Measurements from ENCODE around the gene BTBD19.
"Not testable (repeated sequence)": the region's sequence is repeated elsewhere in the genome, so short reads cannot be mapped to it uniquely, and the experiment has no call there.

BTBD19 gene

GRCh38 chr1:44828003-44828651 lies 19.8 kb downstream of the BTBD19 start:
- DNase-seq (ENCODE audit: low read depth in 2 of 2): no peak

GRCh38 chr1:44828841-44829440 lies 20.6 kb downstream of the BTBD19 start:
- no peak for DNase-seq (ENCODE audit: low read depth in 2 of 2)

GRCh38 chr1:44829506-44830384 lies 21.4 kb downstream of the BTBD19 start:
- no peak for DNase-seq (ENCODE audit: low read depth in 2 of 2)

- no peak for DNase-seq (ENCODE audit: low read depth in 2 of 2)
Measured at GRCh38 chr1:44830900-44831304, 22.6 kb downstream of the BTBD19 start.

GRCh38 chr1:44831516-44831915 lies 23.2 kb downstream of the BTBD19 start:
- no peak for DNase-seq (ENCODE audit: low read depth in 2 of 2)

- DNase-seq (ENCODE audit: low read depth in 2 of 2): no peak
Measured at GRCh38 chr1:44832056-44832705, 23.9 kb downstream of the BTBD19 start.

GRCh38 chr1:44834328-44834727 lies 26.0 kb downstream of the BTBD19 start:
- DNase-seq (ENCODE audit: low read depth in 2 of 2): no peak

- peak; percentile 65 to 85 for DNase-seq (ENCODE audit: low read depth in 2 of 2)
Measured at GRCh38 chr1:44835738-44836675, 27.7 kb downstream of the BTBD19 start.

- not testable (repeated sequence) for DNase-seq (ENCODE audit: low read depth in 2 of 2)
Measured at GRCh38 chr1:44838294-44838693, 30.0 kb downstream of the BTBD19 start.

- no peak for DNase-seq (ENCODE audit: low read depth in 2 of 2)
Measured at GRCh38 chr1:44839576-44839975, 31.3 kb downstream of the BTBD19 start.

- DNase-seq (ENCODE audit: low read depth in 2 of 2): no peak
Measured at GRCh38 chr1:44842486-44842861, 34.2 kb downstream of the BTBD19 start.

- no peak for DNase-seq (ENCODE audit: low read depth in 2 of 2)
Measured at GRCh38 chr1:44842862-44843655, 34.7 kb downstream of the BTBD19 start, which contains the start of gene PTCH2. PTCH2 (minus strand) TSS chr1:44843253; CDS start chr1:44842932, 321 bp downstream.

- no peak for DNase-seq (ENCODE audit: low read depth in 2 of 2)
Measured at GRCh38 chr1:44846985-44847384, 38.7 kb downstream of the BTBD19 start.

- DNase-seq (ENCODE audit: low read depth in 2 of 2): no peak
Measured at GRCh38 chr1:44847845-44848244, 39.5 kb downstream of the BTBD19 start.

GRCh38 chr1:44848456-44849181 lies 40.3 kb downstream of the BTBD19 start:
- DNase-seq (ENCODE audit: low read depth in 2 of 2): no peak

GRCh38 chr1:44849575-44850132 lies 41.3 kb downstream of the BTBD19 start:
- DNase-seq (ENCODE audit: low read depth in 2 of 2): no peak

GRCh38 chr1:44851308-44851707 lies 43.0 kb downstream of the BTBD19 start:
- no peak for DNase-seq (ENCODE audit: low read depth in 2 of 2)

GRCh38 chr1:44853201-44853600 lies 44.9 kb downstream of the BTBD19 start:
- no peak for DNase-seq (ENCODE audit: low read depth in 2 of 2)

GRCh38 chr1:44854970-44855369 lies 46.6 kb downstream of the BTBD19 start:
- no peak for DNase-seq (ENCODE audit: low read depth in 2 of 2)
